Keratinocyte (primary cell): ENCODE results near the gene FAM3C. TPM values are rescaled to one million over a fixed set of nuclear protein-coding genes. Genes with fewer than 3 reads are reported as not detected.

ENCODE experiments used
- DNase-seq: peaks from one replicate; pipeline ENCODE4 v3.0.0-alpha.2; 2011; ENCODE audit warnings: low read depth, missing footprints, low spot score
- FAIRE-seq: peaks from 2 replicates; lab custom pipeline; 2011; peaks lifted over from hg19 to GRCh38; lab: Jason Lieb, UNC
- H2AFZ ChIP-seq: 2 replicates; pipeline ENCODE4 v1.6.0; 2012; ENCODE audit warnings: low read length, control low read depth, inconsistent platforms; ENCODE audit not compliant: control insufficient read depth
- H3K27ac ChIP-seq: 2 replicates; pipeline ENCODE4 v1.5.1; 2011; ENCODE audit warnings: low read length; ENCODE audit not compliant: control insufficient read depth, insufficient read depth
- H3K27me3 ChIP-seq: 3 replicates; pipeline ENCODE4 v1.6.0; 2011; ENCODE audit warnings: low read length; ENCODE audit not compliant: control insufficient read depth, insufficient read depth; ENCODE audit errors: extremely low read depth
- H3K36me3 ChIP-seq, 2 experiments: 2 replicates in 1 of 2; 3 replicates in 1 of 2; pipeline ENCODE4 v1.5.1; 2011; ENCODE audit warnings: low read length in 2 of 2, mild to moderate bottlenecking in 1 of 2; ENCODE audit not compliant: control insufficient read depth in 2 of 2, insufficient read depth in 2 of 2; ENCODE audit errors: extremely low read depth in 1 of 2
- H3K4me1 ChIP-seq: 3 replicates; pipeline ENCODE4 v1.5.1; 2011; ENCODE audit warnings: low read length; ENCODE audit not compliant: control insufficient read depth, insufficient read depth; ENCODE audit errors: extremely low read depth
- H3K4me2 ChIP-seq: 3 replicates; pipeline ENCODE4 v1.6.0; 2011; ENCODE audit warnings: low read depth, low read length; ENCODE audit not compliant: control insufficient read depth, insufficient read depth; ENCODE audit errors: extremely low read depth
- H3K4me3 ChIP-seq, 3 experiments: fragments of 200-600 bp in 1 of 3; sonication (generic) in 1 of 3; 2 replicates in 2 of 3; 3 replicates in 1 of 3; pipeline ENCODE4 v1.5.1; 2011 to 2016; ENCODE audit warnings: low read length in 3 of 3, mild to moderate bottlenecking in 3 of 3, control low read depth in 2 of 3, inconsistent platforms in 1 of 3, low read depth in 1 of 3, mixed read lengths in 1 of 3, mixed run types in 1 of 3, moderate library complexity in 1 of 3; ENCODE audit not compliant: control insufficient read depth in 2 of 3, insufficient read depth in 2 of 3; ENCODE audit errors: extremely low read depth in 1 of 3
- H3K79me2 ChIP-seq: 2 replicates; pipeline ENCODE4 v1.6.0; 2012; ENCODE audit warnings: low read length; ENCODE audit not compliant: control insufficient read depth, insufficient read depth
- H3K9ac ChIP-seq: 3 replicates; pipeline ENCODE4 v1.6.0; 2011; ENCODE audit warnings: low read length; ENCODE audit not compliant: control insufficient read depth, insufficient read depth; ENCODE audit errors: extremely low read depth
- H3K9me1 ChIP-seq: 3 replicates; pipeline ENCODE4 v1.6.0; 2011; ENCODE audit warnings: low read length; ENCODE audit not compliant: control insufficient read depth, insufficient read depth; ENCODE audit errors: extremely low read depth
- H3K9me3 ChIP-seq: 2 replicates; pipeline ENCODE4 v1.5.1; 2012; ENCODE audit warnings: low read depth, low read length; ENCODE audit not compliant: control insufficient read depth
- H4K20me1 ChIP-seq: 3 replicates; pipeline ENCODE4 v1.6.0; 2011; ENCODE audit warnings: low read length; ENCODE audit not compliant: control insufficient read depth, insufficient read depth; ENCODE audit errors: extremely low read depth
- CTCF ChIP-seq, 3 experiments: IDR thresholded peaks in 1 of 3; conservative IDR thresholded peaks in 1 of 3; optimal IDR thresholded peaks in 1 of 3; 2 replicates in 2 of 3; 3 replicates in 1 of 3; pipeline versions ENCODE3 to v1.5.1; 2011; ENCODE audit warnings: low read length in 3 of 3, mild to moderate bottlenecking in 3 of 3, moderate library complexity in 2 of 3, control low read depth in 1 of 3, inconsistent platforms in 1 of 3; ENCODE audit not compliant: insufficient read depth in 2 of 3; ENCODE audit errors: extremely low read depth in 1 of 3
- EZH2 ChIP-seq: IDR thresholded peaks from one replicate; pipeline ENCODE4 v1.6.1; 2012; ENCODE audit warnings: inconsistent platforms, mild to moderate bottlenecking, low read length, moderate library complexity
- dilution Hi-C: fragments of 300-500 bp; cut with MboI; formaldehyde crosslinking; loops from one replicate; pipeline ENCODE4 v1.7.0; 2020; ENCODE audit warnings: low sequenced_read_pairs; ENCODE audit not compliant: extremely low pct_ligation_motif_present
- polyA plus RNA-seq, 5 experiments: library from polyadenylated mRNA; depleted of rRNA in 3 of 5; stranded (reverse) in 3 of 5; stranded (forward) in 1 of 5; unstranded in 1 of 5; fragments of >200 nt; gene quantifications; 1 replicate in 1 of 5; 2 replicates in 3 of 5; 3 replicates in 1 of 5; pipeline versions ENCODE4 v1.2.1 to v1.2.3, GENCODE V29; 2011 to 2012; ENCODE audit warnings: missing spikeins in 2 of 5, low read depth in 1 of 5, low replicate concordance in 1 of 5

FAM3C gene
- polyA plus RNA-seq, 1 donor (not counting 4 experiments of a cell fraction or from before 2014, with no cell fraction given): 93.5 TPM

GRCh38 chr7:121430558-121430957, 34.5 kb upstream of the FAM3C start:
- dilution Hi-C loops: no loop called here
- TF ChIP-seq EZH2: no peak
- TF ChIP-seq CTCF (optimal IDR thresholded peaks at IDR 0.05 in 1 of 3, IDR thresholded peaks at IDR 0.05 in 1 of 3, conservative IDR thresholded peaks at IDR 0.05 in 1 of 3; ENCODE audit: extremely low read depth in 1 of 3, insufficient read depth in 2 of 3, low read length in 3 of 3): no peak
- FAIRE-seq: no peak

GRCh38 chr7:121429798-121430197, 33.7 kb upstream of the FAM3C start:
- no peak overlapping the region for H3K4me2 ChIP-seq
- DNase-seq (no peak), FAIRE-seq (no peak)
- TF ChIP-seq EZH2 (no peak), CTCF (optimal IDR thresholded peaks at IDR 0.05 in 1 of 3, IDR thresholded peaks at IDR 0.05 in 1 of 3, conservative IDR thresholded peaks at IDR 0.05 in 1 of 3; ENCODE audit: extremely low read depth in 1 of 3, insufficient read depth in 2 of 3, low read length in 3 of 3) (no peak)
- no peaks in the 10 kb centered on the region for H3K79me2 ChIP-seq
- H2AFZ ChIP-seq: no peak overlapping the region
- H3K4me3 ChIP-seq: no peak overlapping the region
- no peaks in the 10 kb centered on the region for H3K9me1 ChIP-seq
- no peak overlapping the region for H3K9ac ChIP-seq
- no peaks in the 10 kb centered on the region for H4K20me1 ChIP-seq
- H3K4me1 ChIP-seq: no peaks in the 10 kb centered on the region
- dilution Hi-C loops: no loop called here
- H3K27ac ChIP-seq: no peak overlapping the region
- no peaks in the 10 kb centered on the region for H3K9me3 ChIP-seq
- H3K36me3 ChIP-seq: no peaks in the 10 kb centered on the region
- H3K27me3 ChIP-seq: no peaks in the 10 kb centered on the region

More at GRCh38 chr7:121430558-121430957, 34.5 kb upstream of the FAM3C start:
- Histone ChIP-seq H2AFZ (no peak overlapping the region), H3K27me3 (no peaks in the 10 kb centered on the region), H3K9me3 (no peaks in the 10 kb centered on the region), H3K4me2 (no peak overlapping the region), H3K36me3 (no peaks in the 10 kb centered on the region), H3K9ac (no peak overlapping the region), H3K79me2 (no peaks in the 10 kb centered on the region), H3K27ac (no peak overlapping the region), H3K4me3 (no peak overlapping the region), H4K20me1 (no peaks in the 10 kb centered on the region), H3K9me1 (no peaks in the 10 kb centered on the region), H3K4me1 (no peaks in the 10 kb centered on the region)
- no peak for DNase-seq
